ENCODE results near the gene EID2. TPM values are rescaled to one million over a fixed set of nuclear protein-coding genes. Genes with fewer than 3 reads are reported as not detected.

EID2 gene
- total and polyA plus RNA-seq, 2 donors (not counting 3 experiments of a cell fraction or from before 2014, with no cell fraction given), result 6.6 to 17.4 TPM

- Histone ChIP-seq H3K4me3 (replicated peaks in 1 of 3; ENCODE audit: insufficient read depth in 1 of 3, low read depth in 1 of 3, low read length in 3 of 3) (no peak overlapping the region), H3K9me1 (replicated peaks; ENCODE audit: control insufficient read depth, extremely low read depth, insufficient read depth, low read length) (no peaks in the 10 kb centered on the region), H3K4me1 (ENCODE audit: control insufficient read depth, extremely low read depth, insufficient read depth, low read length) (no peaks in the 10 kb centered on the region), H3K4me2 (ENCODE audit: insufficient read depth, low read length) (no peak overlapping the region), H3K79me2 (ENCODE audit: control insufficient read depth, insufficient read depth, low read length) (no peaks in the 10 kb centered on the region), H3K9ac (replicated peaks; ENCODE audit: extremely low read depth, insufficient read depth, low read length) (no peak overlapping the region), H3K27me3 (ENCODE audit: control insufficient read depth in 2 of 2, insufficient read depth in 2 of 2, low read length in 2 of 2) (no peaks in the 10 kb centered on the region), H4K20me1 (replicated peaks; ENCODE audit: control insufficient read depth, extremely low read depth, insufficient read depth, low read length) (peaks cover 3% of the 10 kb centered on the region), H3K27ac (ENCODE audit: insufficient read depth, low read depth, low read length) (no peak overlapping the region), H3K36me3 (ENCODE audit: control insufficient read depth in 2 of 2, extremely low read depth in 1 of 2, insufficient read depth in 2 of 2, low read length in 2 of 2) (no peaks in the 10 kb centered on the region), H3K9me3 (replicated peaks; ENCODE audit: control insufficient read depth, insufficient read depth, low read length) (no peaks in the 10 kb centered on the region), H2AFZ (ENCODE audit: low read depth, low read length) (no peak overlapping the region)
- dilution Hi-C loops (cut with MboI; ENCODE audit: extremely low pct_ligation_motif_present, low sequenced_read_pairs) (no loop called here), intact Hi-C loops (cut with micrococcal nuclease) (no loop called here)
- DNase-seq (ENCODE audit: low read depth, low spot score) (no peak), FAIRE-seq (no peak)
- TF ChIP-seq, protein P1, sequence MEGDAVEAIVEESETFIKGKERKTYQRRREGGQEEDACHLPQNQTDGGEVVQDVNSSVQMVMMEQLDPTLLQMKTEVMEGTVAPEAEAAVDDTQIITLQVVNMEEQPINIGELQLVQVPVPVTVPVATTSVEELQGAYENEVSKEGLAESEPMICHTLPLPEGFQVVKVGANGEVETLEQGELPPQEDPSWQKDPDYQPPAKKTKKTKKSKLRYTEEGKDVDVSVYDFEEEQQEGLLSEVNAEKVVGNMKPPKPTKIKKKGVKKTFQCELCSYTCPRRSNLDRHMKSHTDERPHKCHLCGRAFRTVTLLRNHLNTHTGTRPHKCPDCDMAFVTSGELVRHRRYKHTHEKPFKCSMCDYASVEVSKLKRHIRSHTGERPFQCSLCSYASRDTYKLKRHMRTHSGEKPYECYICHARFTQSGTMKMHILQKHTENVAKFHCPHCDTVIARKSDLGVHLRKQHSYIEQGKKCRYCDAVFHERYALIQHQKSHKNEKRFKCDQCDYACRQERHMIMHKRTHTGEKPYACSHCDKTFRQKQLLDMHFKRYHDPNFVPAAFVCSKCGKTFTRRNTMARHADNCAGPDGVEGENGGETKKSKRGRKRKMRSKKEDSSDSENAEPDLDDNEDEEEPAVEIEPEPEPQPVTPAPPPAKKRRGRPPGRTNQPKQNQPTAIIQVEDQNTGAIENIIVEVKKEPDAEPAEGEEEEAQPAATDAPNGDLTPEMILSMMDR (IDR thresholded peaks at IDR 0.05; ENCODE audit: extremely low read depth in 1 of 2, insufficient read depth in 1 of 2, low read depth in 1 of 2, low read length in 2 of 2), result no peak
- TF ChIP-seq JUN (IDR thresholded peaks at IDR 0.05; ENCODE audit: borderline replicate concordance, insufficient read depth, insufficient read length, low read depth) (no peak), POLR2AphosphoS5 (IDR thresholded peaks at IDR 0.05; ENCODE audit: insufficient read depth, low read depth, low read length) (no peak)
- BruUV-seq (replicated peaks), result no TSS peak
- ChIA-PET POLR2A (no interaction called here), CTCF (no interaction called here)
Measured at GRCh38 chr19:39582891-39583625, 43.1 kb upstream of the EID2 start.

GRCh38 chr19:39582442-39582841 is 42.5 kb upstream of the EID2 start:
- Histone ChIP-seq H3K36me3 (ENCODE audit: control insufficient read depth in 2 of 2, extremely low read depth in 1 of 2, insufficient read depth in 2 of 2, low read length in 2 of 2) (no peaks in the 10 kb centered on the region), H3K4me3 (replicated peaks in 1 of 3; ENCODE audit: insufficient read depth in 1 of 3, low read depth in 1 of 3, low read length in 3 of 3) (no peak overlapping the region), H3K27ac (ENCODE audit: insufficient read depth, low read depth, low read length) (no peak overlapping the region), H3K9ac (replicated peaks; ENCODE audit: extremely low read depth, insufficient read depth, low read length) (no peak overlapping the region), H3K9me3 (replicated peaks; ENCODE audit: control insufficient read depth, insufficient read depth, low read length) (no peaks in the 10 kb centered on the region), H3K4me1 (ENCODE audit: control insufficient read depth, extremely low read depth, insufficient read depth, low read length) (no peaks in the 10 kb centered on the region), H2AFZ (ENCODE audit: low read depth, low read length) (no peak overlapping the region), H3K4me2 (ENCODE audit: insufficient read depth, low read length) (no peak overlapping the region), H4K20me1 (replicated peaks; ENCODE audit: control insufficient read depth, extremely low read depth, insufficient read depth, low read length) (peaks cover 3% of the 10 kb centered on the region), H3K9me1 (replicated peaks; ENCODE audit: control insufficient read depth, extremely low read depth, insufficient read depth, low read length) (no peaks in the 10 kb centered on the region), H3K27me3 (ENCODE audit: control insufficient read depth in 2 of 2, insufficient read depth in 2 of 2, low read length in 2 of 2) (no peaks in the 10 kb centered on the region), H3K79me2 (ENCODE audit: control insufficient read depth, insufficient read depth, low read length) (no peaks in the 10 kb centered on the region)
- no peak for TF ChIP-seq POLR2A (IDR thresholded peaks at IDR 0.05; ENCODE audit: low read depth, low read length)
- TF ChIP-seq MAX (IDR thresholded peaks at IDR 0.05; ENCODE audit: insufficient read depth, insufficient read length), result no peak
- TF ChIP-seq JUN (IDR thresholded peaks at IDR 0.05; ENCODE audit: borderline replicate concordance, insufficient read depth, insufficient read length, low read depth), result no peak
- no peak for TF ChIP-seq EZH2 (IDR thresholded peaks at IDR 0.05; ENCODE audit: borderline replicate concordance, low read depth, low read length, severe bottlenecking)
- TF ChIP-seq, protein P1 (IDR thresholded peaks at IDR 0.05; ENCODE audit: extremely low read depth in 1 of 2, insufficient read depth in 1 of 2, low read depth in 1 of 2, low read length in 2 of 2), result no peak
- TF ChIP-seq FOS (IDR thresholded peaks at IDR 0.05; ENCODE audit: borderline replicate concordance, insufficient read depth, low read length), result no peak
- no peak for TF ChIP-seq MYC (IDR thresholded peaks at IDR 0.05; ENCODE audit: low read depth, low read length)
- no peak for TF ChIP-seq POLR2AphosphoS5 (IDR thresholded peaks at IDR 0.05; ENCODE audit: insufficient read depth, low read depth, low read length)
- no peak for TF ChIP-seq GATA2 (IDR thresholded peaks at IDR 0.05; ENCODE audit: insufficient read depth, insufficient read length, low read depth, low read length)
- FAIRE-seq (no peak), DNase-seq (ENCODE audit: low read depth, low spot score) (no peak)
- intact Hi-C loops (cut with micrococcal nuclease) (no loop called here), dilution Hi-C loops (cut with MboI; ENCODE audit: extremely low pct_ligation_motif_present, low sequenced_read_pairs) (no loop called here)
- POLR2A ChIA-PET, result no interaction called here
- BruUV-seq (replicated peaks), result no TSS peak
- CTCF ChIA-PET, result no interaction called here
